GM23338 (cell line): ENCODE measurements around the gene FBLIM1.
A peak's percentile ranks its signal among the peaks of the same experiment; 100 is the strongest.

Source experiments
- CREB1 ChIP-seq: fragments of 250-450 bp; sonication (Bioruptor Pico); IDR thresholded peaks from 2 replicates; pipeline ENCODE4 v1.5.0; 2020; ENCODE audit warnings: low read depth, mild to moderate bottlenecking, moderate library complexity
- EZH2 ChIP-seq: fragments of 200-600 bp; sonication (generic); IDR thresholded peaks from one replicate; pipeline ENCODE4 v1.8.0; 2017; ENCODE audit warnings: antibody characterized with exemption, mild to moderate bottlenecking, low read depth; ENCODE audit not compliant: unreplicated experiment
- EZH2phosphoT487 ChIP-seq: fragments of 200-600 bp; sonication (generic); IDR thresholded peaks from one replicate; pipeline ENCODE4 v1.8.1; 2018; ENCODE audit warnings: antibody characterized with exemption; ENCODE audit not compliant: unreplicated experiment
- JUNB ChIP-seq: IDR thresholded peaks from one replicate; pipeline ENCODE4 v1.6.1; 2016; ENCODE audit warnings: antibody characterized with exemption; ENCODE audit not compliant: unreplicated experiment
- NANOG ChIP-seq: IDR thresholded peaks from 2 replicates; pipeline ENCODE4 v1.6.1; 2016; ENCODE audit warnings: antibody characterized with exemption, borderline replicate concordance
- POLR2AphosphoS5 ChIP-seq: IDR thresholded peaks from 2 replicates; pipeline ENCODE4 v1.6.1; 2016; ENCODE audit warnings: antibody characterized with exemption, low read depth
- STAT1 ChIP-seq: IDR thresholded peaks from one replicate; pipeline ENCODE4 v1.6.1; 2016; ENCODE audit warnings: antibody characterized with exemption; ENCODE audit not compliant: unreplicated experiment
- ZNF114 ChIP-seq: fragments of 250-450 bp; sonication (Bioruptor Pico); IDR thresholded peaks from 2 replicates; pipeline ENCODE4 v1.5.0; 2020; ENCODE audit warnings: mild to moderate bottlenecking, moderate library complexity
- ZNF331 ChIP-seq: fragments of 250-450 bp; sonication (Bioruptor Pico); IDR thresholded peaks from 2 replicates; pipeline ENCODE4 v1.5.0; 2020; ENCODE audit warnings: low read depth, mild to moderate bottlenecking, moderate library complexity
- TF ChIP-seq, protein P1 (sequence below), 2 experiments: fragments of 200-600 bp in 1 of 2; sonication (generic) in 1 of 2; conservative IDR thresholded peaks; 2 replicates each; pipeline versions ENCODE4 v1.5.1 to v1.6.1; 2016 to 2017; ENCODE audit warnings: antibody characterized with exemption in 2 of 2, low read depth in 2 of 2, mild to moderate bottlenecking in 2 of 2, moderate library complexity in 1 of 2
- TF ChIP-seq, protein P2 (sequence below): IDR thresholded peaks from one replicate; pipeline ENCODE4 v1.6.1; 2018; ENCODE audit warnings: antibody characterized with exemption; ENCODE audit not compliant: unreplicated experiment
- TF ChIP-seq, protein P3 (sequence below): IDR thresholded peaks from 2 replicates; pipeline ENCODE4 v1.6.1; 2016; ENCODE audit warnings: antibody characterized with exemption
- TF ChIP-seq, protein P4 (sequence below): fragments of 250-450 bp; sonication (Bioruptor Pico); IDR thresholded peaks from 2 replicates; pipeline ENCODE4 v1.5.0; 2020; ENCODE audit warnings: mild to moderate bottlenecking, moderate library complexity

DNA sequence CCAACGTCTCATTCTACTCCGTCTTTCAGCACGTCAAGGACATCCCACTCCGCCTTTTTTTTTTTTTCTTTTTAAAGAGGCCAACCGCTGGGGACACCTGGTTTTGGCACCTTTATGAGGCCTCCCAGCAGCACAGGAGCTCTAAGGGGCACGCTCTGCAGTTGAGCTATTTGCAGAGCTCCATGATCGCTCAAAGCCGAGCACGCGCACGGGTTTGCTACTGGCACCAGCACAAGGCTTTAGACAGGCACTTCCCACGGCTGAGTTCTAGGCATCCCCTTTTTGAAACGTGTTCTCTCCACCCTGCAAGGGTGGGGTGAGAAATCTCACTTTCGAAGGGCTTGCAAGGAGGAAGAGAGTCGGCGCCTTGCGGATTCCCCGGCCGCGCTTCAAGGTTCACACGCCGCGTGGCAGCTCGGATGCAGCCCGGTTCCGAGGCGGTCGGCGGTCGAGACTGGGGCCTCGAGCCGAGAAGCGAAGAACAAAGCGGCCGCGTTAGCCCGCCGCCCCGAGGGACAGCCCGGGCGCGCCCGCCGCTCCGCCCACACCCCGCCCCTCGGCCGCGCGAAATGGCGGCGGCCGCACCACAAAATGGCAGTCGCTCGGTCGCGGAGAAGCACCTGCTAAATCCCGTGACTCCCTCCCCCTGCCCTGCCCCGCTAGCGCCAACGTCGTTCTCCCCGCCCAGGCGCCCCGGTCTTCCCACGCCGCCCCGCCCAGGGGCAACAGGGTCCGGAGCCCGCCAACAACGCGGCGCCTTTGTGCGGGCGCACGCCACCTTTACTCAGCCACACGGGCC lies 76.0 kb downstream of the FBLIM1 start:
- TF ChIP-seq POLR2AphosphoS5 (peak; percentile 45; the same call in 1 of the 2 replicates), EZH2 (no peak), EZH2phosphoT487 (no peak), CREB1 (CRISPR knock-in tag) (0 out of 2 replicates have a peak, but pooled peaks have one; percentile 17), STAT1 (no peak), JUNB (no peak), ZNF114 (CRISPR knock-in tag) (no peak), NANOG (no peak), ZNF331 (CRISPR knock-in tag) (no peak)
- TF ChIP-seq, protein P1, sequence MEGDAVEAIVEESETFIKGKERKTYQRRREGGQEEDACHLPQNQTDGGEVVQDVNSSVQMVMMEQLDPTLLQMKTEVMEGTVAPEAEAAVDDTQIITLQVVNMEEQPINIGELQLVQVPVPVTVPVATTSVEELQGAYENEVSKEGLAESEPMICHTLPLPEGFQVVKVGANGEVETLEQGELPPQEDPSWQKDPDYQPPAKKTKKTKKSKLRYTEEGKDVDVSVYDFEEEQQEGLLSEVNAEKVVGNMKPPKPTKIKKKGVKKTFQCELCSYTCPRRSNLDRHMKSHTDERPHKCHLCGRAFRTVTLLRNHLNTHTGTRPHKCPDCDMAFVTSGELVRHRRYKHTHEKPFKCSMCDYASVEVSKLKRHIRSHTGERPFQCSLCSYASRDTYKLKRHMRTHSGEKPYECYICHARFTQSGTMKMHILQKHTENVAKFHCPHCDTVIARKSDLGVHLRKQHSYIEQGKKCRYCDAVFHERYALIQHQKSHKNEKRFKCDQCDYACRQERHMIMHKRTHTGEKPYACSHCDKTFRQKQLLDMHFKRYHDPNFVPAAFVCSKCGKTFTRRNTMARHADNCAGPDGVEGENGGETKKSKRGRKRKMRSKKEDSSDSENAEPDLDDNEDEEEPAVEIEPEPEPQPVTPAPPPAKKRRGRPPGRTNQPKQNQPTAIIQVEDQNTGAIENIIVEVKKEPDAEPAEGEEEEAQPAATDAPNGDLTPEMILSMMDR (conservative IDR thresholded peaks at IDR 0.05; ENCODE audit: low read depth in 2 of 2) = no peak
- TF ChIP-seq, protein P2, sequence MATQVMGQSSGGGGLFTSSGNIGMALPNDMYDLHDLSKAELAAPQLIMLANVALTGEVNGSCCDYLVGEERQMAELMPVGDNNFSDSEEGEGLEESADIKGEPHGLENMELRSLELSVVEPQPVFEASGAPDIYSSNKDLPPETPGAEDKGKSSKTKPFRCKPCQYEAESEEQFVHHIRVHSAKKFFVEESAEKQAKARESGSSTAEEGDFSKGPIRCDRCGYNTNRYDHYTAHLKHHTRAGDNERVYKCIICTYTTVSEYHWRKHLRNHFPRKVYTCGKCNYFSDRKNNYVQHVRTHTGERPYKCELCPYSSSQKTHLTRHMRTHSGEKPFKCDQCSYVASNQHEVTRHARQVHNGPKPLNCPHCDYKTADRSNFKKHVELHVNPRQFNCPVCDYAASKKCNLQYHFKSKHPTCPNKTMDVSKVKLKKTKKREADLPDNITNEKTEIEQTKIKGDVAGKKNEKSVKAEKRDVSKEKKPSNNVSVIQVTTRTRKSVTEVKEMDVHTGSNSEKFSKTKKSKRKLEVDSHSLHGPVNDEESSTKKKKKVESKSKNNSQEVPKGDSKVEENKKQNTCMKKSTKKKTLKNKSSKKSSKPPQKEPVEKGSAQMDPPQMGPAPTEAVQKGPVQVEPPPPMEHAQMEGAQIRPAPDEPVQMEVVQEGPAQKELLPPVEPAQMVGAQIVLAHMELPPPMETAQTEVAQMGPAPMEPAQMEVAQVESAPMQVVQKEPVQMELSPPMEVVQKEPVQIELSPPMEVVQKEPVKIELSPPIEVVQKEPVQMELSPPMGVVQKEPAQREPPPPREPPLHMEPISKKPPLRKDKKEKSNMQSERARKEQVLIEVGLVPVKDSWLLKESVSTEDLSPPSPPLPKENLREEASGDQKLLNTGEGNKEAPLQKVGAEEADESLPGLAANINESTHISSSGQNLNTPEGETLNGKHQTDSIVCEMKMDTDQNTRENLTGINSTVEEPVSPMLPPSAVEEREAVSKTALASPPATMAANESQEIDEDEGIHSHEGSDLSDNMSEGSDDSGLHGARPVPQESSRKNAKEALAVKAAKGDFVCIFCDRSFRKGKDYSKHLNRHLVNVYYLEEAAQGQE = no peak
- TF ChIP-seq, protein P3, sequence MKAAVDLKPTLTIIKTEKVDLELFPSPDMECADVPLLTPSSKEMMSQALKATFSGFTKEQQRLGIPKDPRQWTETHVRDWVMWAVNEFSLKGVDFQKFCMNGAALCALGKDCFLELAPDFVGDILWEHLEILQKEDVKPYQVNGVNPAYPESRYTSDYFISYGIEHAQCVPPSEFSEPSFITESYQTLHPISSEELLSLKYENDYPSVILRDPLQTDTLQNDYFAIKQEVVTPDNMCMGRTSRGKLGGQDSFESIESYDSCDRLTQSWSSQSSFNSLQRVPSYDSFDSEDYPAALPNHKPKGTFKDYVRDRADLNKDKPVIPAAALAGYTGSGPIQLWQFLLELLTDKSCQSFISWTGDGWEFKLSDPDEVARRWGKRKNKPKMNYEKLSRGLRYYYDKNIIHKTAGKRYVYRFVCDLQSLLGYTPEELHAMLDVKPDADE = no peak
- TF ChIP-seq, protein P4, sequence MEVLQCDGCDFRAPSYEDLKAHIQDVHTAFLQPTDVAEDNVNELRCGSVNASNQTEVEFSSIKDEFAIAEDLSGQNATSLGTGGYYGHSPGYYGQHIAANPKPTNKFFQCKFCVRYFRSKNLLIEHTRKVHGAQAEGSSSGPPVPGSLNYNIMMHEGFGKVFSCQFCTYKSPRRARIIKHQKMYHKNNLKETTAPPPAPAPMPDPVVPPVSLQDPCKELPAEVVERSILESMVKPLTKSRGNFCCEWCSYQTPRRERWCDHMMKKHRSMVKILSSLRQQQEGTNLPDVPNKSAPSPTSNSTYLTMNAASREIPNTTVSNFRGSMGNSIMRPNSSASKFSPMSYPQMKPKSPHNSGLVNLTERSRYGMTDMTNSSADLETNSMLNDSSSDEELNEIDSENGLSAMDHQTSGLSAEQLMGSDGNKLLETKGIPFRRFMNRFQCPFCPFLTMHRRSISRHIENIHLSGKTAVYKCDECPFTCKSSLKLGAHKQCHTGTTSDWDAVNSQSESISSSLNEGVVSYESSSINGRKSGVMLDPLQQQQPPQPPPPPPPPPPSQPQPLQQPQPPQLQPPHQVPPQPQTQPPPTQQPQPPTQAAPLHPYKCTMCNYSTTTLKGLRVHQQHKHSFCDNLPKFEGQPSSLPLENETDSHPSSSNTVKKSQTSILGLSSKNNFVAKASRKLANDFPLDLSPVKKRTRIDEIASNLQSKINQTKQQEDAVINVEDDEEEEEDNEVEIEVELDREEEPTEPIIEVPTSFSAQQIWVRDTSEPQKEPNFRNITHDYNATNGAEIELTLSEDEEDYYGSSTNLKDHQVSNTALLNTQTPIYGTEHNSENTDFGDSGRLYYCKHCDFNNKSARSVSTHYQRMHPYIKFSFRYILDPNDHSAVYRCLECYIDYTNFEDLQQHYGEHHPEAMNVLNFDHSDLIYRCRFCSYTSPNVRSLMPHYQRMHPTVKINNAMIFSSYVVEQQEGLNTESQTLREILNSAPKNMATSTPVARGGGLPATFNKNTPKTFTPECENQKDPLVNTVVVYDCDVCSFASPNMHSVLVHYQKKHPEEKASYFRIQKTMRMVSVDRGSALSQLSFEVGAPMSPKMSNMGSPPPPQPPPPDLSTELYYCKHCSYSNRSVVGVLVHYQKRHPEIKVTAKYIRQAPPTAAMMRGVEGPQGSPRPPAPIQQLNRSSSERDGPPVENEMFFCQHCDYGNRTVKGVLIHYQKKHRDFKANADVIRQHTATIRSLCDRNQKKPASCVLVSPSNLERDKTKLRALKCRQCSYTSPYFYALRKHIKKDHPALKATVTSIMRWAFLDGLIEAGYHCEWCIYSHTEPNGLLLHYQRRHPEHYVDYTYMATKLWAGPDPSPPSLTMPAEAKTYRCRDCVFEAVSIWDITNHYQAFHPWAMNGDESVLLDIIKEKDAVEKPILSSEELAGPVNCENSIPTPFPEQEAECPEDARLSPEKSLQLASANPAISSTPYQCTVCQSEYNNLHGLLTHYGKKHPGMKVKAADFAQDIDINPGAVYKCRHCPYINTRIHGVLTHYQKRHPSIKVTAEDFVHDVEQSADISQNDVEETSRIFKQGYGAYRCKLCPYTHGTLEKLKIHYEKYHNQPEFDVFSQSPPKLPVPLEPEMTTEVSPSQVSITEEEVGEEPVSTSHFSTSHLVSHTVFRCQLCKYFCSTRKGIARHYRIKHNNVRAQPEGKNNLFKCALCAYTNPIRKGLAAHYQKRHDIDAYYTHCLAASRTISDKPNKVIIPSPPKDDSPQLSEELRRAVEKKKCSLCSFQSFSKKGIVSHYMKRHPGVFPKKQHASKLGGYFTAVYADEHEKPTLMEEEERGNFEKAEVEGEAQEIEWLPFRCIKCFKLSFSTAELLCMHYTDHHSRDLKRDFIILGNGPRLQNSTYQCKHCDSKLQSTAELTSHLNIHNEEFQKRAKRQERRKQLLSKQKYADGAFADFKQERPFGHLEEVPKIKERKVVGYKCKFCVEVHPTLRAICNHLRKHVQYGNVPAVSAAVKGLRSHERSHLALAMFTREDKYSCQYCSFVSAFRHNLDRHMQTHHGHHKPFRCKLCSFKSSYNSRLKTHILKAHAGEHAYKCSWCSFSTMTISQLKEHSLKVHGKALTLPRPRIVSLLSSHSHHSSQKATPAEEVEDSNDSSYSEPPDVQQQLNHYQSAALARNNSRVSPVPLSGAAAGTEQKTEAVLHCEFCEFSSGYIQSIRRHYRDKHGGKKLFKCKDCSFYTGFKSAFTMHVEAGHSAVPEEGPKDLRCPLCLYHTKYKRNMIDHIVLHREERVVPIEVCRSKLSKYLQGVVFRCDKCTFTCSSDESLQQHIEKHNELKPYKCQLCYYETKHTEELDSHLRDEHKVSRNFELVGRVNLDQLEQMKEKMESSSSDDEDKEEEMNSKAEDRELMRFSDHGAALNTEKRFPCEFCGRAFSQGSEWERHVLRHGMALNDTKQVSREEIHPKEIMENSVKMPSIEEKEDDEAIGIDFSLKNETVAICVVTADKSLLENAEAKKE (CRISPR knock-in tag) = no peak
